Fibroblast of the aortic adventitia (primary cell): Measurements from ENCODE around the gene ERC2. TPM values are rescaled to one million over a fixed set of nuclear protein-coding genes. Genes with fewer than 3 reads are reported as not detected.
A peak's percentile ranks its signal among the peaks of the same experiment; 100 is the strongest.

ENCODE experiments used
- DNase-seq: peaks from one replicate; pipeline ENCODE4 v3.0.0-alpha.2; 2010; ENCODE audit warnings: low read depth
- H3K4me3 ChIP-seq: 2 replicates; pipeline ENCODE4 v1.5.1; 2011; ENCODE audit warnings: low read depth, mild to moderate bottlenecking, control low read depth, low read length, moderate library complexity
- CTCF ChIP-seq: IDR thresholded peaks from 2 replicates; pipeline ENCODE4 v1.5.1; 2011; ENCODE audit warnings: mild to moderate bottlenecking, low read length, control low read depth, inconsistent platforms; ENCODE audit not compliant: insufficient read depth
- total RNA-seq: library from RNA; depleted of rRNA; stranded (reverse); fragments of >200 nt; gene quantifications from 2 replicates; pipeline ENCODE4 v1.2.3, GENCODE V29; 2012; ENCODE audit warnings: low replicate concordance

The ERC2 gene
- total RNA-seq, 1 donor = 0.09 TPM

- TF ChIP-seq CTCF = no peak
- DNase-seq = no peak
- no peak overlapping the region for H3K4me3 ChIP-seq
Measured at GRCh38 chr3:56309465-56309864, 158.8 kb downstream of the ERC2 start.

- no peak for TF ChIP-seq CTCF
- H3K4me3 ChIP-seq = no peak overlapping the region
- DNase-seq = no peak
Measured at GRCh38 chr3:56308471-56308870, 159.8 kb downstream of the ERC2 start.

GRCh38 chr3:56304069-56304468 is 164.2 kb downstream of the ERC2 start:
- H3K4me3 ChIP-seq = no peak overlapping the region
- TF ChIP-seq CTCF = no peak
- DNase-seq = no peak

DNA sequence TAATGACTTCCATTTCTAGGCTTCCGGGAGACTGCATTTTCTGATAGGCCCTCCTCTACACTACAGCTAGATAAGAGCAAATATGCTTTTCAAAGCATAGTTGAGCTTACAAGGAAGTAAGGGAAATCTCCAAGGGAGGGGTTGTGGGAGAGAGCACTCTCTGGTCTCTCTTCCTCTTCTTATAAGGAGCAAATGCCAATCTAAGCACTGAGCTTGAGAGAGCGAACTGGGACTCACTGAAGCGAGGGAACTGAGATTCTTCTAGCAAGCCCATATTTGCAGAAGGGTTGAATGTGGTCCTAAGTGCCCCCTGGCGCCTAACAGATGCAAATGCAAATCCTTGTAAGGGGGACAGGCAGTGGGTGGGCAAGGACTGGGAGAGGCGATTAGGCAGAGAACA is 164.8 kb downstream of the ERC2 start:
- peak; percentile 53 for DNase-seq
- peak; percentile 65 for TF ChIP-seq CTCF
- no peak overlapping the region for H3K4me3 ChIP-seq

DNA sequence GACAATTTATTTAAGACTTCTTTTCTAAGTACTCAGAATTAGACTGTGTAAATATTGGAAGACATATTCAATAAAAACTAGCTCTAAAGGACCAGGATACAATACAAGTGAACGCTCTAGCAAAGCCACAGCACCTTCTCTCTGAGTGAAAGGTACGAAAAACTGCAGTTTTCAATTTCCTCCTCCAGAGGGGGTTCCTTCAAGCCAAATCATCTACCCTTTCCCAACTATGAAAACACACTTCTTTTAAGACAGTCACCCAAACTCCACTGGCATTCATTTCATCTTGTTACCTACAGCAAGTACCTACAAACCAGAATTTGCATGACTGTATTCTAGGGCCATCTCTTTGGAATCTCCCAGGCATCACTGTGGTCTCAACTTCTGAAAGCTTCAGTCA is 165.8 kb downstream of the ERC2 start:
- no peak for DNase-seq
- TF ChIP-seq CTCF = peak; percentile 23
- no peak overlapping the region for H3K4me3 ChIP-seq

DNA sequence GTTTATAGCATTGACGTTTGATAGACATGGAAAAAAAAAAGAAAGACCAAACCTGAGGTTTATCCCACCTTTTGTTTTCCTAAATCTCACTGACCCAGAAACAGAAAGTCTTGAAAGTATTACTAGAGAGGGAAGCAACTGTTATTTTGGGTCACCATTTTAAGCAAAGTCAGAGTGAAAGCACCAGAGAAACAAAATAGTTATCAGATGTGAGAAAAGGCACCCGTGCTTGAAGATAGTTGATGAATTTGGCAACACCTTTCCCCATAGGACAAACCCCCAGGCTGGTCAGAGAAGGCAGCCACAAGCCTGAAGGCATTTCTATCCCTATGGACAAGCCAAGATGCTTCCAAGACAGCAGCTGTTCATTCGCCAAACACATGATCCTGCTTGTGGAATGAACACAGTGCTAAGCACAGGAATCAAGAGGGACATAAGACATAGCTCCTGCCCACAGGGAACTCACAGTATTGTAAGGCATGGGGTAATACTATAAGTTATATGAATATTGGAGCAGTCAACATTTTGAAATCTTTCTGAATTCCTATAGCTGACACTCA is 170.9 kb downstream of the ERC2 start:
- no peak overlapping the region for H3K4me3 ChIP-seq
- TF ChIP-seq CTCF = no peak
- no peak for DNase-seq

- no peak overlapping the region for H3K4me3 ChIP-seq
- DNase-seq = no peak
- no peak for TF ChIP-seq CTCF
Measured at GRCh38 chr3:56296361-56296760, 171.9 kb downstream of the ERC2 start.
